Prostate gland (tissue), 2 donors: Measurements from ENCODE around the gene ERBB2. TPM values are rescaled to one million over a fixed set of nuclear protein-coding genes. Genes with fewer than 3 reads are reported as not detected.
"Not testable (repeated sequence)": the region's sequence is repeated elsewhere in the genome, so short reads cannot be mapped to it uniquely, and the experiment has no call there.

Experiments used
- DNase-seq: peaks from one replicate; pipeline ENCODE4 v3.0.0-alpha.2; 2019; ENCODE audit warnings: low spot score
- H3K27ac ChIP-seq, 2 donors: fragments of 200-600 bp; sonication (generic); 2 replicates each; pipeline ENCODE4 v1.5.1; 2017 to 2019
- H3K27me3 ChIP-seq: fragments of 200-600 bp; sonication (generic); replicated peaks from 2 replicates; pipeline ENCODE4 v1.5.1; 2019; ENCODE audit not compliant: insufficient read depth
- H3K36me3 ChIP-seq, 2 donors: fragments of 200-600 bp; sonication (generic); 1 replicate in 1 of 2; 2 replicates in 1 of 2; pipeline versions ENCODE4 v1.5.1 to v1.8.1; 2017 to 2019
- H3K4me1 ChIP-seq: fragments of 200-600 bp; sonication (generic); replicated peaks from 2 replicates; pipeline ENCODE4 v1.5.1; 2019
- H3K4me3 ChIP-seq, 2 donors: fragments of 200-600 bp; sonication (generic); 2 replicates each; pipeline ENCODE4 v1.5.1; 2017 to 2019
- H3K9me3 ChIP-seq: fragments of 200-600 bp; sonication (generic); 2 replicates; pipeline ENCODE4 v1.5.1; 2017
- CTCF ChIP-seq, 4 experiments: fragments of 200-600 bp in 2 of 4; fragments of 450-650 bp in 2 of 4; sonication (generic) in 2 of 4; IDR thresholded peaks; 1 replicate in 3 of 4; 2 replicates in 1 of 4; pipeline ENCODE4 v1.5.1; 2016 to 2019; ENCODE audit warnings: antibody characterized with exemption in 4 of 4, mild to moderate bottlenecking in 2 of 4, moderate library complexity in 2 of 4
- POLR2A ChIP-seq: fragments of 450-650 bp; IDR thresholded peaks from one replicate; pipeline ENCODE4 v1.6.1; 2016; ENCODE audit warnings: antibody characterized with exemption, mild to moderate bottlenecking
- POLR2AphosphoS5 ChIP-seq: sonication (generic); formaldehyde crosslinking; IDR thresholded peaks from one replicate; pipeline ENCODE4 v1.6.1; 2017; ENCODE audit warnings: antibody characterized with exemption
- WGBS: methylation state at CpG from one replicate; pipeline ENCODE4 v1.1.5; 2018; 5-methylcytosine and 5-hydroxymethylcytosine counted together
- intact Hi-C: fragments of 100-400 bp; cut with DNase I; formaldehyde crosslinking; loops from one replicate; pipeline ENCODE4 v1.14.2; 2022
- total RNA-seq, 2 donors: library from RNA; depleted of rRNA; stranded (reverse); fragments of >200 nt; gene quantifications; one replicate each; pipeline ENCODE4 v1.1.0, GENCODE V29; 2016

ERBB2 gene
- total RNA-seq, 2 donors from 2014 or later = 112 to 172 TPM

- Histone ChIP-seq H3K4me1 (no peaks in the 10 kb centered on the region), H3K27ac (no peak overlapping the region), H3K9me3 (no peaks in the 10 kb centered on the region), H3K4me3 (no peak overlapping the region), H3K36me3 (no peaks in the 10 kb centered on the region), H3K27me3 (no peaks in the 10 kb centered on the region)
- no peak for DNase-seq
- WGBS = 31% methylated on average over 5 of the region's 5 CpGs
- no peak for TF ChIP-seq POLR2A
- no peak for TF ChIP-seq POLR2AphosphoS5
- no peak for TF ChIP-seq CTCF (IDR thresholded peaks at IDR 0.05)
- intact Hi-C loops = no loop called here
Measured at GRCh38 chr17:39763051-39763820, 63.4 kb downstream of the ERBB2 start.

GRCh38 chr17:39764171-39764570 is 64.3 kb downstream of the ERBB2 start:
- H3K27me3 ChIP-seq, intact Hi-C loops, H3K36me3 ChIP-seq, H3K27ac ChIP-seq, H3K4me1 ChIP-seq, H3K4me3 ChIP-seq, H3K9me3 ChIP-seq, DNase-seq: not testable (repeated sequence)
- 78% methylated on average over 3 of the region's 3 CpGs for WGBS

- DNase-seq = no peak
- no peak overlapping the region for H3K27ac ChIP-seq
- H3K4me1 ChIP-seq = no peaks in the 10 kb centered on the region
- H3K36me3 ChIP-seq = no peaks in the 10 kb centered on the region
- 68% methylated on average over 3 of the region's 3 CpGs for WGBS
- H3K9me3 ChIP-seq = no peaks in the 10 kb centered on the region
- H3K27me3 ChIP-seq = no peaks in the 10 kb centered on the region
- TF ChIP-seq POLR2AphosphoS5 = no peak
- TF ChIP-seq CTCF (IDR thresholded peaks at IDR 0.05) = no peak
- TF ChIP-seq POLR2A = no peak
- intact Hi-C loops = no loop called here
- no peak overlapping the region for H3K4me3 ChIP-seq
Measured at GRCh38 chr17:39765175-39765574, 65.3 kb downstream of the ERBB2 start.

- DNase-seq = no peak
- Histone ChIP-seq H3K9me3 (no peaks in the 10 kb centered on the region), H3K27ac (no peak overlapping the region), H3K4me3 (no peak overlapping the region), H3K27me3 (no peaks in the 10 kb centered on the region), H3K36me3 (no peaks in the 10 kb centered on the region), H3K4me1 (no peaks in the 10 kb centered on the region)
- WGBS = 94% methylated on average over 18 of the region's 18 CpGs
- TF ChIP-seq CTCF (IDR thresholded peaks at IDR 0.05) (no peak), POLR2A (no peak), POLR2AphosphoS5 (no peak)
- intact Hi-C loops = no loop called here
Measured at GRCh38 chr17:39765766-39766165, 65.9 kb downstream of the ERBB2 start.

GRCh38 chr17:39767147-39767546 is 67.3 kb downstream of the ERBB2 start:
- Histone ChIP-seq H3K4me3 (no peak overlapping the region), H3K27ac (no peak overlapping the region), H3K4me1 (no peaks in the 10 kb centered on the region), H3K27me3 (no peaks in the 10 kb centered on the region), H3K36me3 (no peaks in the 10 kb centered on the region), H3K9me3 (no peaks in the 10 kb centered on the region)
- TF ChIP-seq POLR2A (no peak), POLR2AphosphoS5 (no peak), CTCF (IDR thresholded peaks at IDR 0.05) (no peak)
- DNase-seq = no peak
- intact Hi-C loops = no loop called here
- 75% methylated on average over 3 of the region's 3 CpGs for WGBS
